NCI-H1436 (cell line): ENCODE measurements around the gene ATP8B4.

ENCODE experiments used
- DNase-seq: peaks from one replicate; lab custom pipeline; 2025; lab: John Stamatoyannopoulos, UW

The ATP8B4 gene

GRCh38 chr15:50064673-50065072, 54.4 kb downstream of the ATP8B4 start:
- DNase-seq: no peak

- no peak for DNase-seq
Measured at GRCh38 chr15:50063226-50063625, 55.8 kb downstream of the ATP8B4 start.

GRCh38 chr15:50061503-50061902, 57.5 kb downstream of the ATP8B4 start:
- no peak for DNase-seq

GRCh38 chr15:50059883-50060282, 59.1 kb downstream of the ATP8B4 start:
- no peak for DNase-seq

GRCh38 chr15:50059203-50059772, 59.7 kb downstream of the ATP8B4 start:
- no peak for DNase-seq

DNA sequence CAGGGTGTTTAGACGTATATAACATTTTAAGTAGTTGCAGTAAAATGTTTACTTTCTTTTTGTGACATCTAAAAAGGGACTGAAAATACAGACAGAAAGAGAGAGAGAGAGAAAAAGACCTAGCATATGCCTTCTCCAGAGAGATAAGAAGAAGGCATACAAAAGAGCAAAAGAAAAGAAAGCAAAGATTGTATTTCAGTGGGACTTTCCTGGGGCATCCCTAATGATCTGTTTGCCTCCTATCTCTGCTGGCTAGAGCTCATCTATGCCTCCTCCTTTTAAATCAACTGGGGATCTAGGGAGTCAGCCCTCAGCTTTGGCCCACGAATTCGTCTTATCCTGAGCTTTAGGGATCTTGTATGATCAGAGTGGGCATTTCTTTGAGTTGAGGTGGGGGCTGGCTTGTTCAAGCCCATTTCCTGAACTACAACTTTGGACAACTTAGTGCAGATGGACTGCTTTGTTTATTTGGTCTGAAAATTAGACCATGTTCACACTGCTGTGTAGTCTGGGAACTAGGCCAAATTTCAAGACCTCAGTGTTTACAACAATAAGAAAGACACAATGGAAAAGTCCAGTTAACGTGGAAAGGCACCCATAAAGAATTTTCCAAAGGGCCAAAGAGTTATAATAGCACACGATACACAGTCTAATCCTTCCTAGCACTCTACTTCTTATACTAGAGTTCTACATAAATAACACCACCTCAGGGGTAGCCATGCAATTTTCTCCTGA, 61.0 kb downstream of the ATP8B4 start:
- no peak for DNase-seq

- no peak for DNase-seq
Measured at GRCh38 chr15:50057196-50057595, 61.8 kb downstream of the ATP8B4 start.

- no peak for DNase-seq
Measured at GRCh38 chr15:50055750-50056157, 63.3 kb downstream of the ATP8B4 start.

GRCh38 chr15:50055332-50055731, 63.7 kb downstream of the ATP8B4 start:
- no peak for DNase-seq

GRCh38 chr15:50053055-50053856, 65.8 kb downstream of the ATP8B4 start:
- no peak for DNase-seq

DNA sequence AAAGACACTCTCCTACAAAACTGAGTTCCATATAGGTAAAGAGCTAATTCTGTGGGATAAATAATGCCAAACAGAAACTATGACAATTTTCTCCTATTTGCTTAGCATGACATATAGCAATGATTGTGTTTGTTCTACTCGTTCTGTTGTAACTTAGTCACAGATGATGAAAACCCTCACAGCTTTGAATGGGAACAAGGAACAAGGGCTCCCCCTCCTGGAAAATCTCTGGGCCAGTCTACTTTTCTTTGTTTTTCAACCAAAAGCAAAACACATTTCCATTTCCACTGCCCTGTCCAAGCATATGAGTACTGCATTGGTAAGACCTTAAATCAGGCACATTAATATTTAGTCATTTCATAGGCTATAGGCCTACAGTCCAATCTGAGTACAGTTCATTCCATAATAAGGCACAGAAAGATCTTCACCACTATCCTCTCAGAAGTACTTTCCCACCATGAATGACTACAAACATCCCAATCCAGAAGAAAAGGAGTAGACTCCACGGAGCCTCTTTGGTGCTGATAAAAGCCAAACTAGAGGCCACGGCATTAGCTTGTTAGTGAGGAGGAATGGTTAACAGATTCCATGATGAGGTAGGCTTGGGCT, 67.1 kb downstream of the ATP8B4 start:
- no peak for DNase-seq

DNA sequence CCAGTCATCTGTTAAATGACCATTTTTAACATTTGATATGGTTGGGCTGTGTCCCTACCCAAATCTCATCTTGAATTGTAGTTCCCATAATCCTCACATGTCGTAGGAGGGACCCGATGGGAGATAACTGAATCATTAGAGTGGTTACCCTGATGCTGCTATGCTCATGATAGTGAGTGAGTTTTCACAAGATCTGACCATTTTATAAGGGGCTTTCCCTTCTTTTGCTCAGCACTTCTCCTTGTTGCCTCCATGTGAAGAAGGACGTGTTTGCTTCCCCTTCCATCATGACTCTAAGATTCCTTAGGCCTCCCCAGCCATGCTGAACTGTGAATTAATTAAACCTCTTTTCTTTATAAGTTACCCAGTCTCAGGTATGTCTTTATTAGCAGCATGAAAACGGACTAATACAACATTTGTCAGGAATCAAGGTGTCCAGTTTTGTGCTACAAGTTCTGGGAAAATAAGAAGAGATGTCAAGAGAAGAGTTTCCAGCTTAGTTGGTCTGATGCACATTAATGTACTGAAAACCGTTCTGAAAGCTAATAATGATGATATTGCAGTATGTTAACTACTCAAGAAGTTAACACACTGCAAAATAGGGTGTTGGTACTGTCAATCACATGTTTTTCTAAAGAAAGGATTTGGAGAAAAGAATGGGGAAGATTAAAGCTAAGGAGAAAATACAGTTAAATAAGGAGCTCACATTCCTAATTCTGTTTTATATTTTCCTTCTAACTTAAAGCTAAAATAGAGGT, 67.9 kb downstream of the ATP8B4 start:
- DNase-seq: no peak

- no peak for DNase-seq
Measured at GRCh38 chr15:50049871-50050270, 69.2 kb downstream of the ATP8B4 start.

DNA sequence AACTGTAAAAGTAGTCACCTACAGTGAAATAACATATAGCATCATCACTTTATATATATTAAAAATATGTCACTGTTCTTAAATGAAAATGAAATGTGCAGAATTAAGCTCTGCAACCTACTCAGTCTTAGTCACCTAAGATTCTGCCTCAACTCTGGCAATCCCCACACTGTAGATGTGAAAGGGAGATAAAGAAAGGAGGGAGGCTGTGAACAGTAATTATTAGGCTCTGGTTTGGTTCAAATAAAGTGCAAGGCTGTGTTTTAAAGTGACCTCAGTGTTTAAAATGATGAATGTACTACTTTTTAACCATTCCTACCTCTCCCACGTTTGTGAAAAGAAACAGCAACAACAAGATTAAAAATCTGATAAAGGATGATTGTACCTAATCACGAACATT, 72.2 kb downstream of the ATP8B4 start:
- no peak for DNase-seq

GRCh38 chr15:50046159-50046558, 72.9 kb downstream of the ATP8B4 start:
- no peak for DNase-seq

DNA sequence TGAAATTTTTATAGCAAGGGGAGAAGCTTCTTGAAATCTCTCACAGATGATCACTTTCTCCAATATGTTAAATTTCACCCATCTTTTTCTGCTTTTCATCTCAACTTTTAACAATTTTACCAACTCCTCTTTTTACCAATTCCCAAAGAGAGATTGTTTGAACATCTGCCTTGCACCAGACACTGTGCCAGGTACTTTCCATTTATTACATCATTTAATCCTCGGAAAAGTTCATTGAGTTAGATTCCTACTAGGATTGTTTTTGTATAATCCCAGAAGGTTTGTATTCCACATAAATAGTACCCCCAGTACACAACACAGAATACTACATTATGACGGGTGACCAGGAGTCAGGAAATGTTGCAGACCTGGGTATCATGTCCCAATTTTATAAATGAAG, 74.1 kb downstream of the ATP8B4 start:
- DNase-seq: no peak

DNA sequence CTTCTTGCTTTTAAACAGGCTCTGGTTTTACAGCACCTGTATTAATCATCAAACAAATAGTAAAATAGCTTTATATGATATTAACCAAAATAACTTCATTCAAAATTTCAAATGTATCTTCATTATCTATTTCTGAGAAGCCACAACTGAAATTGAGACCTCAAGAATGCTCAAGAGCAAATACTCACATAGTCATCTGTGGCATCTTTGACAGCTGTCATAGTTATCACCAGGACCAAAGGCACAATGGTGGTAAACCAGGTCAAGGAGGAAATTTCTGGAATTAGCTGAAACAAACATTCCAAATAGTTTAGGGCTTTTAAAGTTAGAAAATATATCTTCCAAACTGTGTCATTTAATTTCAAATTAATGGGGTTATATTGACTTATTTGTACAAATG, 74.6 kb downstream of the ATP8B4 start:
- no peak for DNase-seq

DNA sequence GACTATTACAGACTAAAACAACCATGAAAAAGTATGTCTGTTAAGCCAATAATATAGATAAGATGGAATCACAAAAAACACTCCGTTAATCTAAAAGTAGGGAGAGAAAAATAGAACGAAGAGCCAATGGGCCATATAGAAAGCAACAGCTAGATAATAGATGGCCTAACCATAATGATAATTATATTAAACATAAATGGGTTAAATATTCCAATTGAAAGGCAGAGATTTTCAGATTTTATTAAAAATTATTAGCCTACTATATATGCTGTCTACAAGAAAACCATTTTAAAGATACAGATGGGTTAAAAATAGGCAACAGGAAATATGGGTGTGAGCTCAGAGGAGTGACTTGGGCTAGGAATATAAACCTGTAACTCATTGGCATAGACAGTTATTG, 76.3 kb downstream of the ATP8B4 start:
- DNase-seq: no peak

DNA sequence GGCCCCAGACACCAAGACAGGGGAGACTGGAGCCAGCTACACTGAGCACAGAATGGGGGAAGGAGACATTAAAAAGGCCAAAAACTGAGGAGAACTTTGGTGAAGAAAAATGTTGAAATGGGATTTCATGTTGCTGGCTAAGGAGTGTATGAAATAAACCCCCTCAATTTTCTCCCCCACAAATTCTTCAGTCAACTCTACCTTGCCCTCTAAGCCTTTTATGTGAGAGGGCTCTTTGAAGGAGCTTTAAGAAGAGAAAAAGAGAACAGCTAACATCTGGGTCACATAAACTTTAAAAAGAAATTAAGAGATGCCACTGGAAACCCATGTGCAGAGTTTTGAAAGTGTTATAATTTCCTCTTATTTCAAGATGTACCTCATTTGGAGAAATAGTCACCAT, 88.6 kb downstream of the ATP8B4 start:
- no peak for DNase-seq

DNA sequence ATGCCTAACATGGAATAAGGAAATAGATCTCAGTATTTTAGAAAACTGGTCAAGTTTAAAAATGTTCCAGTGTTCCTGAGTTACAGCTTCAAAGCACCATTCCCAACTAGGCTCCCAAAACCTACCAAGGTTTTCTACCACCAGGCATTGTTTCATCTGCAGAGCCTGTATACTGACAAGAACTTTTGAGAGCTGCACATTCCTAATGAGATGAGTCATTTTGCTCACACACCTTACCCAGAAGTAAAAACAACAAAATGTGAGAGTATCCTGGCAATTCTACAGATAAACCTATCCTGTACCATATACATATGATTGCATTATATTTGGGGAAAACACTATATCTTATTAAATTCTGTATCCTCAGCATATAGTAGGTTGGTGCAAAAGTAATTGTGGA, 90.7 kb downstream of the ATP8B4 start:
- DNase-seq: no peak

DNA sequence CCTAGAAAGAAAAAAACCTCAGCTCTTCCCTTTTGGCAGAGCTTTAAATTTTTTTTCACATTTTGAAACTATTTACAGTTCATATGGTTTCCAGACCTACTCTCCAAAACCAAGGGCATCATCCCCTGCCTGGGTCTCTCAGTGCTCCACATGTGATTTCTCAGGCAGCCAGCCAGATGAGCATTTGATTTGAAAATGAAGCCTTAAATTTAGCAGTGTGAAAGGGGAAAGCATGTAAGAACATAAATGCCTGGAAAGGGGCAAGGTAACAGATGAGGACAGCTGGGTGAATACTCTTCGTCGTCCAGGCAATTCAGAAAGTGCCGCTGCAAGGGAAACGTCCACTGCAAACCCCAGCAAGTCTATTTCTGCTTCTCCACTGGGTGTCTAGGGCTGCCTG, 94.8 kb downstream of the ATP8B4 start:
- no peak for DNase-seq

DNA sequence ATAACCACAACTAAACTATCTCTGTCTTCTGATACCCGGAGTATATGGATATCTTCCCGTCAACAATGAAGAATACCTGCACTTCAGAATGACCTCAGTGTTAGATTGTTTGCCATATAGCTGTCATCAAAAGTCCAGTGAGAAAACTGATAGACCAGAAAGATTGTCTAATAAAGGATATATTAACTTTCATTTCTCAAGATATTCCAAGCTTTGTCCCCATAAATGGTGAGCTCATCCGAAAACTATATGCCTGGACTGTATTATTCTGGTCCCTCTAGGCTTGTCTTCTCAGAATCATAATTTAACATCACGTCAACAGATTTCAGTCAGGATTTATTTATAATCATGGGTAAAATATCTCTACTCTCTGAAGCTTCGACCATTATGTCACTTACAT, 100.5 kb downstream of the ATP8B4 start:
- DNase-seq: no peak
